Right renal cortex interstitium (tissue), 3 donors: ENCODE measurements around the gene BTN3A1. TPM values are rescaled to one million over a fixed set of nuclear protein-coding genes. Genes with fewer than 3 reads are reported as not detected.
"Not testable (repeated sequence)": the region's sequence is repeated elsewhere in the genome, so short reads cannot be mapped to it uniquely, and the experiment has no call there.

ENCODE experiments used
- DNase-seq, 3 donors: peaks; one replicate each; pipeline ENCODE4 v3.0.0-alpha.2; 2013; ENCODE audit warnings: low read depth in 3 of 3, low spot score in 2 of 3
- polyA plus RNA-seq, 3 donors: library from polyadenylated mRNA; unstranded; fragments of 120-200 nt; gene quantifications; one replicate each; pipeline ENCODE4 v1.2.1, GENCODE V29; 2013; ENCODE audit not compliant: insufficient read length in 3 of 3

The BTN3A1 gene
- polyA plus RNA-seq, 3 donors, result 21.5 to 29.8 (median 27.0) TPM

DNA sequence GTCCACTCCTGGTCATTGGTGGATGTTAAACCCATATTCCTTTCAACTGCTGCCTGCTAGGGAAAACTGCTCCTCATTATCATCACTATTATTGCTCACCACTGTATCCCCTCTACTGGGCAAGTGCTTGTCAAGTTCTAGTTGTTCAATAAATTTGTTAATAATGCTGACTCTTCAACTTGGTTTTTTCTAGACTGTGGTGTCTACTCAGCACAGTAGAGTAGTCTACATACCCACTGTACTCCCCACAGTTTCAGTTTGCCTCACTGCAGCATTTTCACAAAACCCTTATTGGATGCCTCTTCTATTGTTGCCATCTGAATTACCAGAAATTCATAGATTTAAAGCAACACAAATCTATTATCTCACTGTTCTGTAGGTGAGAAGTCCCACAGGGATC is 23.9 kb upstream of the BTN3A1 start:
- not testable (repeated sequence) for DNase-seq

- DNase-seq, result no peak
Measured at GRCh38 chr6:26379292-26379691, 22.8 kb upstream of the BTN3A1 start.

DNA sequence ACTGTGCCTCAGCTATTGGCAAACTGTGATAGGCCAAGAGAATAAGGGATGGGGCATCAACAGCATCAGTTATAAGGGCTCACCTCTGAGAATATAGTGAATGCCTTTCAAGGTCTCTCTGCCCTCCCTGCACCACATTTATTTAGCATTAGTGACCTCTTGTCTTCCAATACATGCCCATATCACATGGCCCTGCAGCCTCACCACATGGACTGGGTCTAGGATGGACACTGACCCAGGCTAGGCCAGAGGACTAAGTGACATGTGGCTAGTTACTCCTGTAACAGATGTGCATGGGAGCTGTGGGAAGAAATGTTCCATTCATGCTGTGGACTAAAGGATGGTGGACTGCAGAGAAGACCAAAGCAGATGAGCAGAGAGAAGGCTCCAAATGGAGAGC is 22.3 kb upstream of the BTN3A1 start:
- DNase-seq, result no peak

GRCh38 chr6:26380256-26380655 is 21.8 kb upstream of the BTN3A1 start:
- DNase-seq, result no peak

DNA sequence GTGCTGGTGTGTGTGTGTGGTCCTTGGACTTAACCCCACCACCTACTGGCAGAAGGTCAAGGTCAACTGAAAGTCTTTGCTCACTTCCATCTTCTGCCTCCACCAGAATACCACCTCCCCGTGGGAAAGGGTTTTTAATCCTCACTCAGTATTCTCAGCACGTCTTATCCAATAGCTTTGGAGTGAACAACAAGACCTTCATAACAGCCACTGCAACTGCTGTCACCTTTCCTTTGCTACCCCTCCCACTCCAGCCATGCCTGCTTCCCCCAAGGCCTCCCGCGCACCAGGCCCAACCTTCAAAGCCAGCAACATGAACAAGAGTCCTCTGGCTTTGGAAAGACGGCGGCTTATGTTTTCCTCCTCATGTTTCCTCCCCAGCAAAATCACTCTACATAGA is 20.0 kb upstream of the BTN3A1 start:
- no peak for DNase-seq

- DNase-seq, result no peak
Measured at GRCh38 chr6:26383624-26384417, 18.3 kb upstream of the BTN3A1 start.

GRCh38 chr6:26385734-26386125 is 16.3 kb upstream of the BTN3A1 start:
- DNase-seq, result no peak

DNA sequence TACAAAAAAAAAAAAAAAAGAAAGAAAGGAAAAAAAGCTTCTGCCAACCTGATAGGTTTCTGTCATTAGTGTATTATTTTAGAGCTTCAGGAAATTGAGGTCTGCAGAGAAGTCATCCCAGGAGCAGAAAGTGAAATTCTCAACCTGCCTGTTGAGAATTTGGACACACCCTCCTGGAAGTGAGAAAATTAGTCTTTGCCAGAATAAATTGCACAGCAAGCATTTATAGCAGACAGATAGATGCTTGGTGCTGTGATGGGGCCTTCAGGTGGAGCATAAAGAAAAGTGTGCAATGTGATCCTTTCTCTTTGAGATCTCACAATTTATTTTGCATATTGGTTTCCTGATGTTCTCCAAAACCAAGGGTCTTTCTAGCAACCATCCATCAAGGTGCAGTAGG is 14.5 kb upstream of the BTN3A1 start:
- DNase-seq, result no peak

DNA sequence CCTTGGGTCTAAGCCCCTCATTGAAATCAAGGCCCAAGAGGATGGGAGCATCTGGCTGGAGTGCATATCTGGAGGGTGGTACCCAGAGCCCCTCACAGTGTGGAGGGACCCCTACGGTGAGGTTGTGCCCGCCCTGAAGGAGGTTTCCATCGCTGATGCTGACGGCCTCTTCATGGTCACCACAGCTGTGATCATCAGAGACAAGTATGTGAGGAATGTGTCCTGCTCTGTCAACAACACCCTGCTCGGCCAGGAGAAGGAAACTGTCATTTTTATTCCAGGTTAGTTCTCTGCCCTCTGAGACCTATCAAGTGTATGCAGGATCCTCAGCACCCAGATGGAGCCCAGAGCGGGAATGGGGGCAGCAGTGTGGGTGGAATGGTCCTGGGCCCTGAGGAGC is 14.1 kb upstream of the BTN3A1 start:
- DNase-seq, result no peak

DNA sequence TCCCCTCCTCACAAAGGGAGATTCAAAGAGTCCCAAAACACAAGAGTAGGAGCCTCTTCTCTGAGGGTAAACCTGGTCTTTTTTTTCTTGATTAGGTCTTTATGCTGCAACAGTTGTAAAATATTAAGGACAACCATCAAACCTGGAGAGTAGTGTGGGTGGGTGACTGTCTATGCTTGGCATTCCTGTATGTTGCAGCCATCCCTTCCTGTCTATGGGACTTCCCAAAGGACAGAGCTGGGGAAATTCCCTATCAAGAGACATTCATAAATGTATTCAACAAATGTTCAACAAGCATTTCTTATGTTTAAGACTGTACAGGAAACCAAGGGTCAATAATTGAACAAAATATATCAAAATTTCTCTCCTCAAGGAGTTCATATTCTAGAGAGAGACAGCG is 13.6 kb upstream of the BTN3A1 start:
- no peak for DNase-seq

DNA sequence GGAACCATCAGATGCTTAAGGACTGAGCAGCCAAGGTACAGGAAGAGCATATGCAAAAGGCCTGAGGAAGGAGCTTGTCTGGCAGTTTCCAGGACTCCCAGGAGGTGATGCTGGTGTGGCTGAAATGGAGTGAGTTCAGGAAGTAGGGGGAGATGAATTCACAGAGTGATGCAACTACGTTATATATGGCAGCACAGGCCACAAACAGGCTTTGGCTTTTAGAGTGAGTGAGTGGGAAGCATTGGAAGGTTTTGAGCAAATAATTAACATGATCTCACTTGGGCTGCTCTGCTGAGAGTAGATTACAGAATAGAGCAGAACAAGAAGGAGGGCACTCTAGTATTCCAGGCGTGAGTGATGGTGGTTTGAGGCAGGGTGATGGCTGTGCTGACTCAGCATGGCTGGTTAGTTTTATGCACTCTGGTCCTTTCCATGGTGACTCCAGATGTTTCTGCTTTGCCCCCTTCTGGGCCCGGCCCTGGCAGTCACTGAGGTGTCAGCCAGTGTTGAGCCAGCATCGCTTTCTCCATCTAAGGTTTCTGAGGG is 12.7 kb upstream of the BTN3A1 start:
- DNase-seq, result no peak

DNA sequence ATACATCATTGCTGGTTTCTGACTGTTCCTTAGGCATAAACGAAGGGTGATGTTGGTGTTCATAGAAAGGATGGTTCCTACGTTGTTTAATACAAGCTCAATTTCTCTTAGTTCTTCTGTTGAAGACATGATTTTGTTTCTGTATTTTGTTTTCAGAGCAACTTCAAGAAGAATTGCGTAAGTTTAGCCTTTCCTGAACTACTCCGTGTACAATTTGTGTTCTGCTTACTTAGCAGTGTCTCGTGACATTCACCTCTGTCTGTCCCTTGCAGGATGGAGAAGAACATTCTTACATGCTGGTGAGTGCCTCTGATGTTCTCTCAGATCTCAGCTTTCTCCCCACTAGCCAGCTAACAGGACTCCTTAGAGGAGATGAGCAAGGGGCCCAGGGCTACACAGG is 11.5 kb upstream of the BTN3A1 start:
- no peak for DNase-seq

DNA sequence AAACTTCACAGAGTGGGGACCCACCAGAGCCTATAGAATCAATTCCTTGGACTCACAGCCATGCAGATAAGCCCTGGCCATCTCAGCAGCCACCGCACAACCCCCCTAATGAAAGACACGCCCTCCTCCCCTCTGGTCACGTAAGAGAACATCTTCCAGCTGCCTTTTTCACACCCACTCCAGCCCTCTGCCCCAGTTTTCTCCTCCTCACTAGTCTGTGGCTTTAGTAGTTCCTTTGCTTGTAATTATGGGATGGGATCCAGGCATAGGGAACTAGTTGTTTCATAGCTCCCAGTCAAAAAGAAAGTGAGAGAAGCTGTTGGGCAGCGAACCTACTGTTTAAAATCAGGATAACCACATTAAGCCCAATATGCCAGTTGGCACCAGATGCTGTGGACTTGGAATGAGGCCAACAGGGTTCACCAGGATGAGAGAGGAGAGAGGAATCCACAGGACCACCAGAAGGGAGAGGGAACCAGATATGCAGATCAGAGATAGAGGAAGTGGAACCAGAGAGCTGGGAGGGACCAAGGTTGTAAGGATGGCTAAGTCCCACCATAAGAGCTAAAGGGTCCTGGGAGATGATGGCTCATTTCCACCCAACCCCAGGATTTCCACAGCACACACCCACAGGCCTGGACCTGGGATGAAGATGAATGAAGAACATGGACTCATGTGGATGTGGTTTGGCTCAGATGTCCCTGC is 9.0 kb upstream of the BTN3A1 start:
- no peak for DNase-seq

GRCh38 chr6:26394289-26394688 is 7.8 kb upstream of the BTN3A1 start:
- no peak for DNase-seq

- no peak for DNase-seq
Measured at GRCh38 chr6:26398555-26398954, 3.5 kb upstream of the BTN3A1 start.

DNA sequence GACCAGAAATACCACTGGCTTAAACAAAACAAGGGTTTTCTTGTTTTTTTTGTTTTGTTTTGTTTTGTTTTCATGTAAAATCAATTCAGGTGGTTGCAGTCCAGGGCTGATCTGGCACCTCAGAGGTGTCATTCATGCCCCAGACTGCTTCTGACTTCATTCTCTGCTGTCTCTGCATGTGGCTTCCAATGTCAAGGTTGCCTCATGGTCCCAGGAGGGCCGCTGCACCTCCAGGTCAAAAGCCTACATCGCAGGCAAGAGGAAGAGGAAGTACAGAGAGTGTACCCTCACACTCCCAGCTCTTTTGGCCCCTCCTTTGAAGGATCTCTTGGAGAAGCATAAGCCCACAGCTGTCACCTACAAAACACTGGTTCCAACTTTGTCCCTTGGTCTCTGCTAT is 1.4 kb upstream of the BTN3A1 start:
- no peak for DNase-seq

- no peak for DNase-seq
Measured at GRCh38 chr6:26401389-26401986, 587 bp upstream of the BTN3A1 start.

DNA sequence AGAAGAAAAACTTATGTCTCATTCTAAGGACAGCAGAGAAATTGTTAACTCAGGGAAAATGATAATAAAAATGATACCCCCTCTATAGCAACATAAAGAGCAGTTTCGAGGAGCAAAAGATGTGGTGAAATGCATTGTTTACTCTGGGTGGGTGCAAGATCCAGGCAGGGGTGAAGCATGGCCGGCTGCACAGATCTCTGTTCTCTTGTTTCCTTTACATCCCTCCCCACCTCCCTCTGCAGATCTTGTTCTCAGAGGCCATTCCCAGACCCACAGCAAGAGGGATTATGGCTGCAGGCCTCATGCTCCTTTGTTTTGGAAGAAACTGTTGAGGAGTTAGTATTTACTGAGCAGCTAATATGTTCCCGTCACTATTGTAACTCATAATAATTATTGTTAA is 1.8 kb downstream of the BTN3A1 start:
- DNase-seq, result no peak

- no peak for DNase-seq
Measured at GRCh38 chr6:26404546-26404945, 2.5 kb downstream of the BTN3A1 start.

GRCh38 chr6:26408828-26409730 is 7.0 kb downstream of the BTN3A1 start:
- DNase-seq, result no peak

GRCh38 chr6:26411751-26412150 is 9.7 kb downstream of the BTN3A1 start:
- DNase-seq, result no peak
